Measurements from ENCODE around the gene ARRDC5.
"Not testable (repeated sequence)": the region's sequence is repeated elsewhere in the genome, so short reads cannot be mapped to it uniquely, and the experiment has no call there.

The ARRDC5 gene

GRCh38 chr19:4902796-4903195 lies at the start of gene ARRDC5:
ARRDC5 (minus strand) TSS chr19:4902896; CDS start chr19:4902825, 71 bp downstream.
- DNase-seq (ENCODE audit: low spot score) = no peak

- no peak for DNase-seq (ENCODE audit: low spot score)
Observed at GRCh38 chr19:4951656-4952055, 49.0 kb upstream of the ARRDC5 start.

- DNase-seq (ENCODE audit: low spot score) = not testable (repeated sequence)
Observed at GRCh38 chr19:4950650-4951049, 48.0 kb upstream of the ARRDC5 start.

- not testable (repeated sequence) for DNase-seq (ENCODE audit: low spot score)
Observed at GRCh38 chr19:4941638-4942169, 39.0 kb upstream of the ARRDC5 start.

- no peak for DNase-seq (ENCODE audit: low spot score)
Observed at GRCh38 chr19:4939466-4939865, 36.8 kb upstream of the ARRDC5 start.

GRCh38 chr19:4938461-4938860 lies 35.8 kb upstream of the ARRDC5 start:
- DNase-seq (ENCODE audit: low spot score) = not testable (repeated sequence)

- no peak for DNase-seq (ENCODE audit: low spot score)
Observed at GRCh38 chr19:4937060-4937459, 34.4 kb upstream of the ARRDC5 start.

GRCh38 chr19:4935444-4935843 lies 32.7 kb upstream of the ARRDC5 start:
- no peak for DNase-seq (ENCODE audit: low spot score)

GRCh38 chr19:4933528-4933927 lies 30.8 kb upstream of the ARRDC5 start:
- no peak for DNase-seq (ENCODE audit: low spot score)

- DNase-seq (ENCODE audit: low spot score) = no peak
Observed at GRCh38 chr19:4932711-4933110, 30.0 kb upstream of the ARRDC5 start.

- no peak for DNase-seq (ENCODE audit: low spot score)
Observed at GRCh38 chr19:4930664-4931063, 28.0 kb upstream of the ARRDC5 start.

GRCh38 chr19:4929186-4929585 lies 26.5 kb upstream of the ARRDC5 start:
- no peak for DNase-seq (ENCODE audit: low spot score)

- no peak for DNase-seq (ENCODE audit: low spot score)
Observed at GRCh38 chr19:4923276-4923747, 20.6 kb upstream of the ARRDC5 start.

- DNase-seq (ENCODE audit: low spot score) = no peak
Observed at GRCh38 chr19:4922530-4923275, 20.0 kb upstream of the ARRDC5 start.

GRCh38 chr19:4916292-4917082 lies 13.8 kb upstream of the ARRDC5 start:
- no peak for DNase-seq (ENCODE audit: low spot score)

- peak; percentile 45 for DNase-seq (ENCODE audit: low spot score)
Observed at GRCh38 chr19:4914736-4915501, 12.2 kb upstream of the ARRDC5 start.

- DNase-seq (ENCODE audit: low spot score) = no peak
Observed at GRCh38 chr19:4913996-4914735, 11.5 kb upstream of the ARRDC5 start.

GRCh38 chr19:4911786-4912672 lies 9.3 kb upstream of the ARRDC5 start:
- peak; percentile 51 for DNase-seq (ENCODE audit: low spot score)

GRCh38 chr19:4911314-4911713 lies 8.6 kb upstream of the ARRDC5 start:
- DNase-seq (ENCODE audit: low spot score) = no peak

- DNase-seq (ENCODE audit: low spot score) = no peak
Observed at GRCh38 chr19:4910594-4911281, 8.0 kb upstream of the ARRDC5 start.
